Vagina (tissue), 2 donors: Measurements from ENCODE around the gene F3.

ENCODE experiments used
- CTCF ChIP-seq, 3 experiments: fragments of 450-650 bp in 2 of 3; fragments of 200-600 bp in 1 of 3; sonication (generic) in 1 of 3; IDR thresholded peaks; one replicate each; pipeline ENCODE4 v1.5.1; 2017 to 2019; ENCODE audit warnings: antibody characterized with exemption in 3 of 3, mild to moderate bottlenecking in 2 of 3, moderate library complexity in 2 of 3
- POLR2A ChIP-seq, 2 donors: fragments of 450-650 bp; IDR thresholded peaks; one replicate each; pipeline ENCODE4 v1.6.1; 2017; ENCODE audit warnings: antibody characterized with exemption in 2 of 2, mild to moderate bottlenecking in 2 of 2, moderate library complexity in 2 of 2
- POLR2AphosphoS5 ChIP-seq, 2 donors: sonication (generic); formaldehyde crosslinking; IDR thresholded peaks; one replicate each; pipeline ENCODE4 v1.9.0; 2017; ENCODE audit warnings: antibody characterized with exemption in 2 of 2, mild to moderate bottlenecking in 2 of 2, low read depth in 1 of 2; ENCODE audit not compliant: insufficient read depth in 1 of 2

GRCh38 chr1:94526152-94526980 lies 15.2 kb downstream of the F3 start:
- TF ChIP-seq CTCF (IDR thresholded peaks at IDR 0.05): no peak
- TF ChIP-seq POLR2AphosphoS5 (IDR thresholded peaks at IDR 0.05; ENCODE audit: insufficient read depth in 1 of 2, low read depth in 1 of 2): no peak
- no peak for TF ChIP-seq POLR2A (IDR thresholded peaks at IDR 0.05)
